Dermis microvascular lymphatic vessel endothelial cell (primary cell): ENCODE results near the gene FEN1. TPM values are rescaled to one million over a fixed set of nuclear protein-coding genes. Genes with fewer than 3 reads are reported as not detected.

Experiments used
- DNase-seq, 2 donors: peaks; one replicate each; pipeline versions ENCODE4 v3.0.0 to v3.0.0-alpha.2; 2010; ENCODE audit warnings: low read depth in 2 of 2
- total RNA-seq: library from RNA; depleted of rRNA; stranded (reverse); fragments of >200 nt; gene quantifications from 2 replicates; pipeline ENCODE4 v1.2.1, GENCODE V29; 2014

Gene FEN1
- total RNA-seq, 1 donor from 2014 or later, result 30.8 TPM

GRCh38 chr11:61756452-61757212 is 36.1 kb upstream of the FEN1 start:
- DNase-seq, result peak in 1 of 2 donors; percentile 46

GRCh38 chr11:61757213-61757862 is 35.4 kb upstream of the FEN1 start:
- no peak for DNase-seq

DNA sequence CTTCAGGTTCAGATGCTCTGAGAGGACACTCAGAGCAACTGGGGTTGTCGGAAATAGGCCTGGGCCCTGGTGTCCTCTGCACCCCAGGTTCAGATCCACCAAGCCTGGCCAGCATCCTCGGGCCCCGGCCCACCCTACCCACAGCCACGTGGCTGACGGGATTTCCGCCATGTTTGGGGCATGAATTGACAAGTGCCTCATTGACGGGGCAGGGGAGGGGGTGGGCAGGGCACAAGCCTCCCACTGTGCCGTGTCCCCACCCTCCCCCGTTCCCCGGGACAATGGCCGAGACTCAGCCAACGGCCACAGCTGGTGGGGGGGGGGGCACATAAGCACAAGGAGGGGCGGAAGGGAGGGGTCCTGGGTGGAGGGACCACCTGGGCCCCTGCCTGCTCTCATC is 31.8 kb upstream of the FEN1 start:
- DNase-seq, result no peak

- no peak for DNase-seq
These were observed 31.1 kb upstream of the FEN1 start for GRCh38 chr11:61761440-61762222.

- no peak for DNase-seq
These were observed 30.5 kb upstream of the FEN1 start for GRCh38 chr11:61762223-61762615.

- no peak for DNase-seq
These were observed 29.9 kb upstream of the FEN1 start for GRCh38 chr11:61762798-61763197.

DNA sequence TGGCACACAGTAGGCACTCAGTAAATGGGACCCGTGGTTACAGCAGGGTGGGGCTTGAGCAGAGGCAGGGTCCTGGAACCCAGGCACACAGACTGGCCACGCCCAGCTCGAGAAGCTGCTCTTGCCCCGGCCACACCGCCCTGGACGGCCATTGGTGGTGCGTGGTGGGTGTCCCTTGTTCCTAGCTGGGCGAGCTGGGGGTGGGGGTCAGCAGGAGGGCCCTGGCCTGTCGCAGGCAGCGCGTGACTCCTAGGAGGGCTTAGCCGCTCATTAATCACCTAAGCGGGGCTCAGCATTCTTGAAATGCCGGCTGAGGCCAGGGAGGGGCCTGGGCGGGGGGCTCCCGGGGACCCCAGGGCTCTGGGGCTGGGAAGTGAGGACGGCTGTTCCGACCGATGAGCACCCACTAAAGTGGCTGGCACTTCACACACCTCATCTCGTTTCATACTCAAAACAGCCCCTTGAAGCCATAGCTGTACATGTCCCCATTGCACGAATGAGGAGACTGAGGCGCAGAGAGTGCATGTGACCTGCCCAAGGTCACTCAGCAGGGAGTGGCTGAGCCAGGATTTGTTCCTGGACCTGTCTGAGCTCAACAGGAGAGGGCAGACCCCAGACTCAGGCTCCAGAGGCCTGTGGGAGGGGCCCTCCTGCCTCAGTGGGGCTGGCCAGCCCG is 28.6 kb upstream of the FEN1 start:
- DNase-seq, result no peak

GRCh38 chr11:61764606-61765260 is 28.0 kb upstream of the FEN1 start:
- no peak for DNase-seq

DNA sequence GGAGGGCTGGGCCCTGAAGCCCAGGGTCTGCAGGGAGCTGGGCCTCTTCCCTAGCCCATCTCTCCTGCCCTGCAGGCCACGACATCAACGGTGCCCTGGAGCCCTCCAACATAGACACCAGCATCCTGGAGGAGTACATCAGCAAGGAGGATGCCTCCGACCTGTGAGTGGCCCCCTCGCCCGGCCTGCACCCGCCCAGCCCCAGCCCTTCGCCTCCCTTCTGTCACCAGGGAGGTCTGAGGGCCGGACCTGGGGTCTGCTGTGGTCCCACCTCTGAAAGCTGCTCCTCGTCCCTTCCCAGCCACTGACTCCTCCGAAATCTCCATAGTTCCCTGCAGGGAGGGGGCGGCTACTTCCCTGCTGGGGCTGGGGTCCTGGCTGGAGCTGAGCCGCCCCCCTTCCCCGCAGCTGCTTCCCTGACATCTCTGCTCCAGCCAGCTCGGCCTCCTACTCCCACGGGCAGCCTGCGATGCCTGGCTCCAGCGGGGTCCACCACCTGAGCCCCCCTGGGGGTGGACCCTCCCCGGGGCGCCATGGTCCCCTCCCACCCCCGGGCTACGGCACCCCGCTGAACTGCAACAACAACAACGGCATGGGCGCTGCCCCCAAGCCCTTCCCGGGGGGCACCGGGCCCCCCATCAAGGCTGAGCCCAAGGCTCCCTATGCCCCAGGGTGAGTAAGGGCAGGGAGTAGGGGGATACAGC is 27.0 kb upstream of the FEN1 start:
- DNase-seq, result no peak

DNA sequence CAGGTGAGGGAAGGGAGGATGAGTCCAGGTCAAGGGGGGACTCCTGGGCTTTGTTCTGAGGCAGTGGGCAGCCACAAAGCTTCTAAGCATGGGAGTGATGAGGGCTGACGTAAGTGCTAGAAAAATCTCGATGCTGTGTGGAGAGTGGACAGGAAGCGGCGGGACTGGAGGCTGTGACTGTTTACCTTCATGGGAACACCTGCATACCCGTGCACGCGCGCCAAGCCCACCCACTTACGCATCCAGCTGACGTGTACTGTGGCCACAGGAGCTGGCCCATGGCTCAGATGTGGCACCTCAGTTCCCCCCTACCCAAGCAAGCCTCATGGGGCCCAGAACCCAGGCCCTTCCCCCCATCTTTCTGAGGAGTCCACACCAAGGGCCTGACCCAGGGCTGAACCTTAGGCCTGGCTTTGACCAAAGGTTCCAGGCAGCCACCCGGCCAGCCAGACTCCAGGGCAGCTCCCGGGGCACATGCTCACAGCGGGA is 26.3 kb upstream of the FEN1 start:
- no peak for DNase-seq

DNA sequence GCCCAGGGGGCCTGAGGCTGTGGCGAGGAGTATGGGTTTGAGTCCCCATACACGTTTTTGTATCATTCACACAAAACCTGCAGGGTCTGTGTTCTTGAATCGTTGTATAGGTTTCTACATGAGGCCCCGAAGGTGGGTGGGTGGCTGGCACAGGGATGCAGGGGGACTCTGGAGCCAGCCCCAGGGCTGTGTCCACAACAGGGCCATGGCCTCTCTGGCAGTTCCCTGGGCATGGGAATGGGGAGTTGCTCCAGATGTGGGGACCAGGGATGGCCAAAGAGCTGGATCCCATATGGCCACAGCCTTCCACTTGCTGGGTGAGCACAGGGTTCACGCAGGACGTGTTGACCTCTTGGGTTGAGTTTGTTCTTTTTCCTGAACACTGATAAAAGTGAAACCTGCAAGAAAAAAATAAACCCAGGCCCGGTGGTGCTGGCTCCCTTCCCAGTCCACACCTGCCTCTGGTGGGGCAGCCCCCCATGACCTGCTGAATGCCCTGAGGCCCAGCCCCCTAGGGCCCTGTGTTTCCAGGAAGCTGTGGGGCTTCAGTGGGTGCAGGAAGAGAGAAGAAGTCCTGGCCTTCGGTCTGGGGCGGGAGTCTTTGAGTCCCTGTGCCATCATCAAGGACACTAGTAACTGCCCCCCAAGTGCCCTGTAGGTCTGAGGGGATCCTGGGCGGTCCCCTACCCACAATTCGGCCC is 24.2 kb upstream of the FEN1 start:
- DNase-seq, result no peak

DNA sequence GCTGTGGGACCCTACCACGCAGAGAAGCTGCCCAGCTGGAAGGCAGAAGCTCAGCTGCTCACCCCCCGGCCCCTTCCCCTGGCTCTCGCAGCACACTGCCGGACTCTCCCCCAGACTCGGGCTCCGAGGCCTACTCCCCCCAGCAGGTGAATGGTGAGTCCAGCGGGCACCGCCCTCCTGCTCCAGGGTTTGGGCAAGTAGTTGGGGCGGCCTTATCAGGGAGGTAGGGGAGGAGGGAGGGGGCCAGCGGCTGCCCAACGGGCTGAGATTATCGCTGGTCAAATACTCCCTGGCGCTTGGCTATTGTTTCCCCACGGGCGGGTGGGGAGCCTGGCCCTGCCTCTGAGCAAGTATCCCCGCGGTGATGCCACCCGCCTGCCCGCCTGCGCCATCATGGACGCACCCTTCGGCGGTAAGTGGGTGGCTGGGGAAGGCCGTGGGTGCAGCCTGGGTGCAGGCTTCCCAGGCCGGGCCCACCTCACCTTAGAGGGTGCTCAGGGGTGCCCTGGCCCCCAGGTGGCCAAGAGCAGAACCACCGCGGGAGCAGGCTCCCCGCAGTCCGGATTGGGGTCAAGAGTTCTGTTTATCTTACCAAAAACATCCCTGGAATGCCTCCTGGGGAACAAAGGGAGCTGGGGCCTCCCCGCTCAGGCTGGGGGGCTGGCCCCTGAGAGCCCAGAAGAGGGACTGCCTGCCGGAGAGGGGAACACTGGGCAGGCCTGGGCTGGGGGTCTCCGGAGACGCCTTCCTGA is 23.4 kb upstream of the FEN1 start:
- DNase-seq, result no peak

DNA sequence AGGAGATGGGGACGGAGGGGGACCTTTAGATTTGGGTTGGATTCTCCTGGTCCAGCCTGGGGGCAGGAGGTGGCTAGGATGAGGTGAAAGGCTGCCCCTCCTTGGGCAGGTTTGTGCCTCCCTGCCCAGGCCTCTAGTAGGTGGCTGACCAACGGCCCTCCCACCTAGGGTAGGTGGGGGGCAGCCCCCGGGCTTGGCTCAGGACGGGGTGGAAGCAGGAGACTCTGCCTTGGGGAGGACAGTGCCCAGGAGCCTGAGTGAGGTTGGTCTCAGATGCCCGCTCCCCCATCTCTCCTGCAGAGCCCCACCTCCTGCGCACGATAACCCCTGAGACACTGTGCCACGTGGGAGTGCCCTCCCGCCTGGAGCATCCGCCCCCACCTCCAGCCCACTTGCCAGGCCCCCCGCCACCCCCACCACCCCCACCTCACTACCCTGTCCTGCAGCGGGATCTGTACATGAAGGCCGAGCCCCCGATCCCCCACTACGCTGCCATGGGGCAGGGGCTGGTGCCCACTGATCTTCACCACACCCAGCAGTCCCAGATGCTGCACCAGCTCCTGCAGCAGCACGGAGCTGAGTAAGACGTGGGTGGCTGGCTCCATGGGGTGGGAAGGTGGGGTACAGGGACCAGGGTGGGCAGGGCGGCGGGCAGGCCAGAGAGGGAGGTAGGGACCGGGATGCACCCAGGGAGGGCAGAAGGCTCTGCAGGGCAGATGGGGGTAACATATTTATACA is 22.6 kb upstream of the FEN1 start:
- no peak for DNase-seq

GRCh38 chr11:61771195-61771894 is 21.4 kb upstream of the FEN1 start:
- no peak for DNase-seq

DNA sequence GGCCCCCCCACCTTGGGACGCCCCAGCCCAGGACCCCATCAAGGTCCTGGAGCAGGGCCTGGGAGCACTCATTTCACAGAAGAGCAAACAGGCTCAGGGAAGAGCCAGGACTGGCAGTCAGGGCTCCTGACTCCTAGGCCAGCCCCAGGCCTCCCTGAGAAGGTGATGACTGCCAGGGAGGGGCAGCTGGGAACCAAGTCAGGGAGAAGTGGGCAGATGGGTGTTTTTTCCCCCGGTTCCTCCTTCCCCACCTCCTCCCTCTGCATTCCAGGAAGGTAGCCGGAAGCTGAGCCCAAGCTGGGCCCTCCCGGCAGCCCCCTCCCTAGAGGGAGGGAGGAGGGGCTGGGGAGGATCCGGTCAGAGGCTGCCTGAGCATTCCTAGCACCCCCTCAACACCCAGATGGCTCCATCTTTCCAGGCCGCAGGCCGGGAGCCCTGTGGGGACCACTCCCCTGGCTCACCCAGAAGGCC is 20.7 kb upstream of the FEN1 start:
- DNase-seq, result no peak

- no peak for DNase-seq
These were observed 19.4 kb upstream of the FEN1 start for GRCh38 chr11:61773356-61773755.

DNA sequence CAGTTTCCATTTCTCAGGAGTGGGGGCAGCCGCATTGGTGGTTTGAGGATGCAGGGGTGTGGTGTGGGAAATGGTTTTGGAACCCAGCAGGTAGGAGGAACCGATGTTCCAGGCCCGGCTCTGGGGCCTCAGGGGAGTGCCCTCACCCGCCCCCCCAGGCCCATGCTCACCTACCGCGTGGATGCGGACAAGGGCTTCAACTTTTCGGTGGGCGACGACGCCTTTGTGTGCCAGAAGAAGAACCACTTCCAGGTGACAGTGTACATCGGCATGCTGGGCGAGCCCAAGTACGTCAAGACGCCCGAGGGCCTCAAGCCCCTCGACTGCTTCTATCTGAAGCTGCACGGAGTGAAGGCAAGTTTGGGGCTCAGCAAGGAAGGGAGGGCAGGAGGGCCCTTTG is 18.9 kb upstream of the FEN1 start:
- no peak for DNase-seq

- DNase-seq, result no peak
These were observed 18.3 kb upstream of the FEN1 start for GRCh38 chr11:61774411-61774810.
